ENCODE measurements around the gene LSAMP.

GRCh38 chr3:116084999-116085791 is 360.1 kb downstream of the LSAMP start:
- TF ChIP-seq SMAD4 (CRISPR knock-in tag; conservative IDR thresholded peaks at IDR 0.05) = no peak
- no peak for TF ChIP-seq MYC (IDR thresholded peaks at IDR 0.05; ENCODE audit: low read depth, low read length)
- TF ChIP-seq MYC (CRISPR knock-in tag; IDR thresholded peaks at IDR 0.05; ENCODE audit: borderline replicate concordance, low read depth) = no peak
- TF ChIP-seq, protein P1, sequence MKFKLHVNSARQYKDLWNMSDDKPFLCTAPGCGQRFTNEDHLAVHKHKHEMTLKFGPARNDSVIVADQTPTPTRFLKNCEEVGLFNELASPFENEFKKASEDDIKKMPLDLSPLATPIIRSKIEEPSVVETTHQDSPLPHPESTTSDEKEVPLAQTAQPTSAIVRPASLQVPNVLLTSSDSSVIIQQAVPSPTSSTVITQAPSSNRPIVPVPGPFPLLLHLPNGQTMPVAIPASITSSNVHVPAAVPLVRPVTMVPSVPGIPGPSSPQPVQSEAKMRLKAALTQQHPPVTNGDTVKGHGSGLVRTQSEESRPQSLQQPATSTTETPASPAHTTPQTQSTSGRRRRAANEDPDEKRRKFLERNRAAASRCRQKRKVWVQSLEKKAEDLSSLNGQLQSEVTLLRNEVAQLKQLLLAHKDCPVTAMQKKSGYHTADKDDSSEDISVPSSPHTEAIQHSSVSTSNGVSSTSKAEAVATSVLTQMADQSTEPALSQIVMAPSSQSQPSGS (CRISPR knock-in tag; IDR thresholded peaks at IDR 0.05) = no peak
- TF ChIP-seq ETV6 (IDR thresholded peaks at IDR 0.05; ENCODE audit: borderline replicate concordance in 1 of 2, low read depth in 2 of 2, low read length in 1 of 2) = no peak
- no peak for TF ChIP-seq ETV6 (CRISPR knock-in tag; IDR thresholded peaks at IDR 0.05; ENCODE audit: borderline replicate concordance)
- TF ChIP-seq SRF (CRISPR knock-in tag; IDR thresholded peaks at IDR 0.05) = no peak
- no peak for TF ChIP-seq IRF2 (CRISPR knock-in tag; IDR thresholded peaks at IDR 0.05)
- no peak for TF ChIP-seq CREB1 (IDR thresholded peaks at IDR 0.05)
- TF ChIP-seq CREB1 (CRISPR knock-in tag; IDR thresholded peaks at IDR 0.05) = no peak
- TF ChIP-seq SRSF9 (IDR thresholded peaks at IDR 0.05; ENCODE audit: borderline replicate concordance, low read depth, low read length) = no peak
- TF ChIP-seq, protein P2, sequence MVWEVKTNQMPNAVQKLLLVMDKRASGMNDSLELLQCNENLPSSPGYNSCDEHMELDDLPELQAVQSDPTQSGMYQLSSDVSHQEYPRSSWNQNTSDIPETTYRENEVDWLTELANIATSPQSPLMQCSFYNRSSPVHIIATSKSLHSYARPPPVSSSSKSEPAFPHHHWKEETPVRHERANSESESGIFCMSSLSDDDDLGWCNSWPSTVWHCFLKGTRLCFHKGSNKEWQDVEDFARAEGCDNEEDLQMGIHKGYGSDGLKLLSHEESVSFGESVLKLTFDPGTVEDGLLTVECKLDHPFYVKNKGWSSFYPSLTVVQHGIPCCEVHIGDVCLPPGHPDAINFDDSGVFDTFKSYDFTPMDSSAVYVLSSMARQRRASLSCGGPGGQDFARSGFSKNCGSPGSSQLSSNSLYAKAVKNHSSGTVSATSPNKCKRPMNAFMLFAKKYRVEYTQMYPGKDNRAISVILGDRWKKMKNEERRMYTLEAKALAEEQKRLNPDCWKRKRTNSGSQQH (CRISPR knock-in tag; IDR thresholded peaks at IDR 0.05) = no peak
- TF ChIP-seq ZSCAN29 (IDR thresholded peaks at IDR 0.05) = no peak
- no peak for TF ChIP-seq CTCF (IDR thresholded peaks at IDR 0.05 in 2 of 3, conservative IDR thresholded peaks at IDR 0.05 in 1 of 3; ENCODE audit: insufficient read depth in 2 of 3, low read depth in 1 of 3, low read length in 3 of 3)
- TF ChIP-seq ZNF354B (CRISPR knock-in tag; IDR thresholded peaks at IDR 0.05) = no peak
- no peak for TF ChIP-seq ESRRA (IDR thresholded peaks at IDR 0.05; ENCODE audit: borderline replicate concordance, low read depth)
